H1 (cell line): ENCODE measurements around the gene MXD1.

Source experiments
- BCL11A ChIP-seq, 2 experiments: IDR thresholded peaks; one replicate each; pipeline ENCODE4 v1.6.1; 2011; ENCODE audit warnings: low read depth in 2 of 2, low read length in 2 of 2, mild to moderate bottlenecking in 2 of 2
- CHD2 ChIP-seq: IDR thresholded peaks from 2 replicates; pipeline ENCODE4 v1.6.1; 2012; ENCODE audit warnings: low read length, improper control_type of control experiment
- CTCF ChIP-seq, 3 experiments: IDR thresholded peaks; 1 replicate in 2 of 3; 2 replicates in 1 of 3; pipeline versions ENCODE4 v1.5.1 to v1.6.1; 2011; ENCODE audit warnings: low read length in 3 of 3, mild to moderate bottlenecking in 3 of 3, inconsistent platforms in 2 of 3, low read depth in 1 of 3, moderate library complexity in 1 of 3; ENCODE audit not compliant: insufficient read depth in 1 of 3; ENCODE audit errors: control extremely low read depth in 1 of 3
- EZH2 ChIP-seq: fragments of 200-600 bp; sonication (generic); IDR thresholded peaks from 2 replicates; pipeline ENCODE4 v1.7.1; 2012; ENCODE audit warnings: low read depth, mild to moderate bottlenecking, moderate library complexity, low read length, inconsistent platforms; ENCODE audit not compliant: severe bottlenecking
- FOSL1 ChIP-seq: IDR thresholded peaks from 2 replicates; pipeline ENCODE4 v1.6.1; 2011; ENCODE audit warnings: mild to moderate bottlenecking, low read depth, low read length, moderate library complexity; ENCODE audit not compliant: insufficient read depth
- GABPA ChIP-seq: IDR thresholded peaks from 2 replicates; pipeline ENCODE4 v1.6.1; 2011; ENCODE audit warnings: mild to moderate bottlenecking, low read length, moderate library complexity, borderline replicate concordance; ENCODE audit not compliant: insufficient read depth
- GTF2F1 ChIP-seq: IDR thresholded peaks from 2 replicates; pipeline ENCODE4 v1.6.1; 2012; ENCODE audit warnings: low read depth, low read length, improper control_type of control experiment, borderline replicate concordance
- KDM1A ChIP-seq: fragments of 200-600, 300-600 bp; sonication (generic); IDR thresholded peaks from 2 replicates; pipeline ENCODE4 v1.7.1; 2016; ENCODE audit warnings: mild to moderate bottlenecking, low read length, borderline replicate concordance
- MAFK ChIP-seq: IDR thresholded peaks from 2 replicates; pipeline ENCODE4 v1.6.1; 2012; ENCODE audit warnings: low read depth, mild to moderate bottlenecking, improper control_type of control experiment, low read length
- POLR2A ChIP-seq, 2 experiments: IDR thresholded peaks; 1 replicate in 1 of 2; 2 replicates in 1 of 2; pipeline ENCODE4 v1.6.1; 2011; ENCODE audit warnings: low read depth in 2 of 2, low read length in 2 of 2, mild to moderate bottlenecking in 2 of 2; ENCODE audit errors: control extremely low read depth in 1 of 2
- RAD21 ChIP-seq, 2 experiments: IDR thresholded peaks in 1 of 2; conservative IDR thresholded peaks in 1 of 2; 2 replicates each; pipeline ENCODE4 v1.6.1; 2011; ENCODE audit warnings: low read depth in 2 of 2, low read length in 2 of 2, improper control_type of control experiment in 1 of 2, inconsistent platforms in 1 of 2, mild to moderate bottlenecking in 1 of 2, moderate library complexity in 1 of 2
- TAF1 ChIP-seq: IDR thresholded peaks from 2 replicates; pipeline ENCODE4 v1.6.1; 2011; ENCODE audit warnings: mild to moderate bottlenecking, low read depth, low read length
- USF2 ChIP-seq: IDR thresholded peaks from 2 replicates; pipeline ENCODE4 v1.6.1; 2011; ENCODE audit warnings: low read length, improper control_type of control experiment
- ZNF274 ChIP-seq: IDR thresholded peaks from 2 replicates; pipeline ENCODE4 v1.7.0; 2012; ENCODE audit warnings: low read length, borderline replicate concordance; ENCODE audit errors: extremely low read depth

- TF ChIP-seq CTCF (IDR thresholded peaks at IDR 0.05; ENCODE audit: control extremely low read depth in 1 of 3, insufficient read depth in 1 of 3, low read depth in 1 of 3, low read length in 3 of 3) (no peak), POLR2A (IDR thresholded peaks at IDR 0.05; ENCODE audit: control extremely low read depth in 1 of 2, low read depth in 2 of 2, low read length in 2 of 2) (no peak), TAF1 (no peak), BCL11A (IDR thresholded peaks at IDR 0.05; ENCODE audit: low read depth in 2 of 2, low read length in 2 of 2) (no peak), RAD21 (IDR thresholded peaks at IDR 0.05 in 1 of 2, conservative IDR thresholded peaks at IDR 0.05 in 1 of 2; ENCODE audit: low read depth in 2 of 2, low read length in 2 of 2) (no peak), USF2 (no peak), EZH2 (no peak), MAFK (no peak), CHD2 (no peak), KDM1A (no peak), FOSL1 (no peak), GTF2F1 (no peak), ZNF274 (no peak), GABPA (no peak)
These were observed 23.1 kb downstream of the MXD1 start for GRCh38 chr2:69937968-69938367.
